ENCODE measurements around the gene SDF2L1.
A peak's percentile ranks its signal among the peaks of the same experiment; 100 is the strongest.

Gene SDF2L1

DNA sequence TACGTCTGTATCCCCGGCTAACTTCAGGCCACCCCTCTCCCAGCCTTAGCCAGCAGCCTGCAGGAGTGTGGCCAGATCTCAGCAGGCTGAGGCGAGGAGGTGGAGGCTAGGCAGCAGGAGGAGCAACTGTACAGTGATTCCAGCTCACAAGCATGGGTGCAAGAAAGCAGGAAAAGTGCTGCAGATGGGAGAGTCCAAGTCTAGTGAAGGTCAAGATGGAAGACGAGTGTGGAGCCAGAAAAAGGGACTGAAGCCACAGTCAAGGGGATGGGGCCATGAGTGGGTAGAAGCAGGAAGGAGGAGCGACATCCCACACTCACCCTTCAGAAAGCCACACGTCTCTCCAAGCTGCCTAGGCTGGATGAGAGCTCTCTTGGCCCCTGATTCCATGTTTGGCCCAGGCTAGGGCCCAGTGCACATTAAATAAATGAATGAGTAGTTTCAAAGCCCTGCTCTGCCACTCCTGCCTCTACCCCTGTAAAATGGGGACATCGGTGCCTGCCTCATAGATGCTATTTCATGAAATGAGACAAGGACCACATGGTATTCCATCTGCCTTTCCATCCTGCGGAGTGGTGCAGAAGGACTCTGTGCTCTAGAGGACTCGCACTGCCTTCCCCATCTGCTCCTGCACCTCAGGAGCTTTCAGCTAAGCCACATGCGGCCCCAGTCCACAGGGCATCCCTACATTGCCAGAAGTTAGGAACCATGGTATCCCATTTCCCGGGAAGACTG lies 15.2 kb upstream of the SDF2L1 start:
- Histone ChIP-seq H3K14ac (ENCODE audit: low read length) (no peak overlapping the region), H3K4me1 (ENCODE audit: control insufficient read depth in 1 of 2, insufficient read depth in 2 of 2, low read length in 2 of 2) (peaks cover 5 to 10% of the 10 kb centered on the region in 2 experiments), H3K27me3 (ENCODE audit: insufficient read depth, low read length) (no peaks in the 10 kb centered on the region), H2BK5ac (ENCODE audit: low read depth, low read length, poor library complexity) (no peak overlapping the region), H3K4me2 (ENCODE audit: low read length) (no peak overlapping the region), H3K4ac (ENCODE audit: low read depth, low read length) (no peak overlapping the region), H3K27ac (ENCODE audit: low read depth, low read length) (no peak overlapping the region), H4K8ac (ENCODE audit: low read depth, low read length) (no peak overlapping the region), H3K23ac (ENCODE audit: low read length) (no peak overlapping the region), H3K79me1 (ENCODE audit: low read length) (peaks cover 7% of the 10 kb centered on the region), H4K12ac (ENCODE audit: low read depth, low read length) (no peak overlapping the region), H3K18ac (ENCODE audit: low read length) (no peak overlapping the region), H4K91ac (ENCODE audit: low read depth, low read length) (no peak overlapping the region), H2BK12ac (ENCODE audit: low read length) (no peak overlapping the region), H3K36me3 (ENCODE audit: control insufficient read depth in 1 of 2, insufficient read depth in 2 of 2, low read length in 2 of 2) (peaks cover 26 to 28% of the 10 kb centered on the region in 2 experiments), H2BK120ac (ENCODE audit: insufficient read depth, low read length, poor library complexity) (no peak overlapping the region), H3K9ac (ENCODE audit: low read length) (no peak overlapping the region), H2AFZ (ENCODE audit: insufficient read depth, low read length, poor library complexity) (no peak overlapping the region), H3K4me3 (ENCODE audit: low read depth, low read length) (no peak overlapping the region), H3K9me3 (ENCODE audit: insufficient read depth, low read depth, low read length) (peaks cover 6% of the 10 kb centered on the region), H2AK5ac (ENCODE audit: low read length) (no peak overlapping the region), H3K79me2 (ENCODE audit: control insufficient read depth, insufficient read depth, low read length, poor library complexity) (peaks cover 10% of the 10 kb centered on the region)
- no peak for DNase-seq
- WGBS (ENCODE audit: extremely low coverage, insufficient coverage, insufficient read length) = no CpG with 5 or more reads among the region's 11 CpGs

DNA sequence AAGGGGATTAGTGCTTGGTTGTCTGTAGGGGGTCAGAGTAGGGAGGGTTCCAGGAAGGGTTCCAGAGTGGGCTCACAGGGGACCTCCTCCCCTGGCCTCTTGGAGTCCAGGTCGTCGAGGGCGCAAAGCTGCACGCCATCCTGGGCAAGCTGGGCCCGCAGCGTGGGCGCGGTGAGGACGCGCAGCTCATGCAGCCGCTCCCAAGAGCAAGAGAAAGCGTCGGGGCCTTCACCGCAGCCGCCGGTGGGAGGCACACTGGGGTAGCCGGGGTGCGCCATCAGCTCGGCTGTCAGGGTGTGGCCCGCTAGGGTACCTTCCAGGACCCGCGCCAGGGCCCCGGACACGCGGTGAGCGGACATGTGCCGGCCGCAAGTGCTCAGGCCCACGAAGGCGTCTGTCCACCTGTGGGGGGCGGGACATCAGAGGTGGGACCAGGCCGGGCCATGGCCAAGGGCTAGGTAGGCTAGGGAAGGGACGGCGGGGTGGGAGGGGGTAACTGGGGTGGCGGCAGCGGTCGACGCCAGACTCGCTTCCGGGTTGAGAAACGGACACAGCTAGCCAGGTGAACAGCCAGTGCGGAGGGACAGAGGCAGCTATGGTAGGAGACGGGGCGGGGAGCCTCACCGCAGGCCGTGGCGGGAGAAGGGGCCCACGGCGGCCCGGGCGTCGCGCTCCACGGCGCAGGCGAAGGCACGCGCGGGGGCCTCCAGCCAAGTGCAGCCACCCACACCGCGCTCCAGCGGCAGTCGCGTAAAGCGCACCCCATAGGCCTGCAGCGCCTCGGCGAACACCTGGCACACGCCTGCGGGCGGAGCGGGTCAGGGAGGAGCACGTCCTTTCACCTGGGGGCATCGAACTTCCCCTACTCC lies 13.5 kb upstream of the SDF2L1 start:
- Histone ChIP-seq H3K4me1 (ENCODE audit: control insufficient read depth in 1 of 2, insufficient read depth in 2 of 2, low read length in 2 of 2) (peaks cover 5 to 10% of the 10 kb centered on the region in 2 experiments), H3K18ac (ENCODE audit: low read length) (peak overlapping the region; percentile 4), H3K4ac (ENCODE audit: low read depth, low read length) (peak overlapping the region; percentile 71), H3K14ac (ENCODE audit: low read length) (peak overlapping the region; percentile 44), H3K27me3 (ENCODE audit: insufficient read depth, low read length) (no peaks in the 10 kb centered on the region), H3K4me3 (ENCODE audit: low read depth, low read length) (peak overlapping the region; percentile 94), H3K9ac (ENCODE audit: low read length) (no peak overlapping the region), H3K79me2 (ENCODE audit: control insufficient read depth, insufficient read depth, low read length, poor library complexity) (peaks cover 10% of the 10 kb centered on the region), H4K91ac (ENCODE audit: low read depth, low read length) (peak overlapping the region; percentile 4), H3K23ac (ENCODE audit: low read length) (no peak overlapping the region), H2AK5ac (ENCODE audit: low read length) (peak overlapping the region; percentile 69), H2BK5ac (ENCODE audit: low read depth, low read length, poor library complexity) (no peak overlapping the region), H2BK12ac (ENCODE audit: low read length) (no peak overlapping the region), H3K4me2 (ENCODE audit: low read length) (peak overlapping the region; percentile 85), H3K9me3 (ENCODE audit: insufficient read depth, low read depth, low read length) (peaks cover 8% of the 10 kb centered on the region), H2AFZ (ENCODE audit: insufficient read depth, low read length, poor library complexity) (no peak overlapping the region), H3K79me1 (ENCODE audit: low read length) (peaks cover 7% of the 10 kb centered on the region), H2BK120ac (ENCODE audit: insufficient read depth, low read length, poor library complexity) (no peak overlapping the region), H4K8ac (ENCODE audit: low read depth, low read length) (peak overlapping the region; percentile 64), H4K12ac (ENCODE audit: low read depth, low read length) (peak overlapping the region; percentile 13), H3K27ac (ENCODE audit: low read depth, low read length) (no peak overlapping the region), H3K36me3 (ENCODE audit: control insufficient read depth in 1 of 2, insufficient read depth in 2 of 2, low read length in 2 of 2) (peaks cover 12 to 15% of the 10 kb centered on the region in 2 experiments)
- no CpG with 5 or more reads among the region's 74 CpGs for WGBS (ENCODE audit: extremely low coverage, insufficient coverage, insufficient read length)
- no peak for DNase-seq

DNA sequence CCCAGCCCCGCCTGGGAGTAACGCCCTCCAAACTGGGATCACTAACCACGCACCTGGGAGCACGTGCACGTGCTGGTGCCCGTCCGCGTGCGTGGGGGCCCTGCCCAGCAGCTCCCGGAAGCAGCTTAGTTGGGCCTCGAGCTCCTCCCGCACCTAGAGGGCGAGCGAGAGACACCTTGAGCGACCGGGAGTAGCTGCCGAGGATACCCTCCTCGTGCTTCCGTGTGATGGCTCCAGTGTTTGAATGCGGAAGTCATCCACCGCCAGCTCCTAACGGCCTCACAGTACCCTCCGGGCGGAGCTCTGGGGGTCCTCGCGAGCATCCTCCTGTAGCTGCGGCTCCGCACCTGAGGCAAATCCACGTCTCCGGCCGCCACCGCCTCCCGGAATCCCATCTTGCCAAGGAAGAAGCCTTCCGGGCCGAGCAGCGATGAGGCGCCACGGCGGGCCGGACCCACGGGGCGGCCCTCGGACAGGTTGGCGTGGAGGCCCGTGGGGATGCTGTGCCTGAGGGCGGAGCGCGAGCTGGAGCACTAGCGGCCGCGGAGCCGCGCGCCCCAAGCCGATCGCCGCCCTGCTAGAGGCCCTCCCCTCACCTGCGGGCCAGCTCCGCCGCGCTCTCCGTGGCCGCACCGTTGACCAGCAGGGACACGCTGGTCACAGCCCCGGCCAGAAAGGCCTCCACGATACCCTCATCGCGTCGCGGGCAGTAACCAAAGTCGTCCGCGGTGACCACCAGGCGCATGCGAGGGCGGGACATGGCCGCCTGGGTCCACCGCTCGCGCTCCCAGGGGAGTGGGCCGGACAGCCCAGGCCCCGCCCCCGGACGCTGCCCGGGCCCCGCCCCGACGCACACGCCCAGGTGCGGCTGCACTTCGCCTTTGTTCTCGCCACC lies 12.6 kb upstream of the SDF2L1 start, which contains the start of gene YDJC:
YDJC (minus strand) TSS at position 768 of the 895 bp plus-strand sequence; CDS start at position 760, 8 bp downstream.
- Histone ChIP-seq H4K8ac (ENCODE audit: low read depth, low read length) (peak within 1 kb of the TSS; percentile 96), H4K91ac (ENCODE audit: low read depth, low read length) (peak within 1 kb of the TSS; percentile 93), H3K9ac (ENCODE audit: low read length) (peak within 1 kb of the TSS; percentile 90), H2BK5ac (ENCODE audit: low read depth, low read length, poor library complexity) (peak within 1 kb of the TSS; percentile 18), H3K27ac (ENCODE audit: low read depth, low read length) (no peak within 1 kb of the TSS), H2AK5ac (ENCODE audit: low read length) (peak within 1 kb of the TSS; percentile 80), H3K4me3 (ENCODE audit: low read depth, low read length) (peak within 1 kb of the TSS; percentile 94), H2BK12ac (ENCODE audit: low read length) (no peak within 1 kb of the TSS), H3K79me1 (ENCODE audit: low read length) (peaks cover 7% of the 10 kb centered on the region), H3K14ac (ENCODE audit: low read length) (peak within 1 kb of the TSS; percentile 93), H3K4ac (ENCODE audit: low read depth, low read length) (peak within 1 kb of the TSS; percentile 87), H2AFZ (ENCODE audit: insufficient read depth, low read length, poor library complexity) (peak within 1 kb of the TSS; percentile 91), H3K4me2 (ENCODE audit: low read length) (peak within 1 kb of the TSS; percentile 85), H3K36me3 (ENCODE audit: control insufficient read depth in 1 of 2, insufficient read depth in 2 of 2, low read length in 2 of 2) (peaks cover 8 to 9% of the 10 kb centered on the region in 2 experiments), H4K12ac (ENCODE audit: low read depth, low read length) (peak within 1 kb of the TSS; percentile 65), H3K27me3 (ENCODE audit: insufficient read depth, low read length) (no peaks in the 10 kb centered on the region), H3K23ac (ENCODE audit: low read length) (no peak within 1 kb of the TSS), H3K18ac (ENCODE audit: low read length) (peak within 1 kb of the TSS; percentile 96), H2BK120ac (ENCODE audit: insufficient read depth, low read length, poor library complexity) (peak within 1 kb of the TSS; percentile 60), H3K79me2 (ENCODE audit: control insufficient read depth, insufficient read depth, low read length, poor library complexity) (peaks cover 10% of the 10 kb centered on the region), H3K9me3 (ENCODE audit: insufficient read depth, low read depth, low read length) (peaks cover 8% of the 10 kb centered on the region), H3K4me1 (ENCODE audit: control insufficient read depth in 1 of 2, insufficient read depth in 2 of 2, low read length in 2 of 2) (peaks cover 5 to 10% of the 10 kb centered on the region in 2 experiments)
- WGBS (ENCODE audit: extremely low coverage, insufficient coverage, insufficient read length) = no CpG with 5 or more reads among the region's 93 CpGs
- peak; percentile 96 to 98 for DNase-seq

DNA sequence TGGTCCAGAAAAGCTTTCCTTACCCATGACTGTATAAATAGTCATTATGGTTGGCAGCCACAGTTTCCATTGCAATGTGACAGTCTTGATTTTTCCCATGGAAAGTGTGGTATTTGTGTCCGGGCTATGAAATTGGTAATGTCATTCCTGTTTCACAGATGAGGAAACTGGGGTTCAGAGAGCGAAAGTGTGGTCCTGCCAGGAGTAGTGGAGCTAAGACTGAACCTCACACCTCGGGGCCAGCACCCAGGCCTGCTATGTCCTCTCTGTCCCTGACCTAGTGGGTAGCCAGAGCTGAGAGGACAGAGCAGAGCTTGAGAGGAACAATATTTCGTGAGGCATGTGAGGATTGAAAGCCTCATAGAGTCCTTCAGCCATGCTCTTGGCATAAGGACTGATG lies 11.1 kb upstream of the SDF2L1 start:
- no CpG with 5 or more reads among the region's 4 CpGs for WGBS (ENCODE audit: extremely low coverage, insufficient coverage, insufficient read length)
- Histone ChIP-seq H3K4ac (ENCODE audit: low read depth, low read length) (no peak overlapping the region), H4K12ac (ENCODE audit: low read depth, low read length) (no peak overlapping the region), H3K79me1 (ENCODE audit: low read length) (peaks cover 7% of the 10 kb centered on the region), H2BK5ac (ENCODE audit: low read depth, low read length, poor library complexity) (no peak overlapping the region), H4K8ac (ENCODE audit: low read depth, low read length) (no peak overlapping the region), H2AK5ac (ENCODE audit: low read length) (no peak overlapping the region), H2AFZ (ENCODE audit: insufficient read depth, low read length, poor library complexity) (no peak overlapping the region), H3K79me2 (ENCODE audit: control insufficient read depth, insufficient read depth, low read length, poor library complexity) (peaks cover 10% of the 10 kb centered on the region), H3K4me1 (ENCODE audit: control insufficient read depth in 1 of 2, insufficient read depth in 2 of 2, low read length in 2 of 2) (peaks cover 5 to 10% of the 10 kb centered on the region in 2 experiments), H3K9ac (ENCODE audit: low read length) (no peak overlapping the region), H3K4me2 (ENCODE audit: low read length) (no peak overlapping the region), H3K23ac (ENCODE audit: low read length) (no peak overlapping the region), H3K9me3 (ENCODE audit: insufficient read depth, low read depth, low read length) (peaks cover 9% of the 10 kb centered on the region), H3K4me3 (ENCODE audit: low read depth, low read length) (no peak overlapping the region), H4K91ac (ENCODE audit: low read depth, low read length) (no peak overlapping the region), H3K27me3 (ENCODE audit: insufficient read depth, low read length) (no peaks in the 10 kb centered on the region), H3K14ac (ENCODE audit: low read length) (no peak overlapping the region), H2BK12ac (ENCODE audit: low read length) (no peak overlapping the region), H3K36me3 (ENCODE audit: control insufficient read depth in 1 of 2, insufficient read depth in 2 of 2, low read length in 2 of 2) (peaks cover 7 to 8% of the 10 kb centered on the region in 2 experiments), H3K18ac (ENCODE audit: low read length) (no peak overlapping the region), H3K27ac (ENCODE audit: low read depth, low read length) (no peak overlapping the region), H2BK120ac (ENCODE audit: insufficient read depth, low read length, poor library complexity) (no peak overlapping the region)
- no peak for DNase-seq

Data from trophoblast cell (in vitro differentiated cells and primary cell).